ENCODE measurements around the gene GATA5.

DNA sequence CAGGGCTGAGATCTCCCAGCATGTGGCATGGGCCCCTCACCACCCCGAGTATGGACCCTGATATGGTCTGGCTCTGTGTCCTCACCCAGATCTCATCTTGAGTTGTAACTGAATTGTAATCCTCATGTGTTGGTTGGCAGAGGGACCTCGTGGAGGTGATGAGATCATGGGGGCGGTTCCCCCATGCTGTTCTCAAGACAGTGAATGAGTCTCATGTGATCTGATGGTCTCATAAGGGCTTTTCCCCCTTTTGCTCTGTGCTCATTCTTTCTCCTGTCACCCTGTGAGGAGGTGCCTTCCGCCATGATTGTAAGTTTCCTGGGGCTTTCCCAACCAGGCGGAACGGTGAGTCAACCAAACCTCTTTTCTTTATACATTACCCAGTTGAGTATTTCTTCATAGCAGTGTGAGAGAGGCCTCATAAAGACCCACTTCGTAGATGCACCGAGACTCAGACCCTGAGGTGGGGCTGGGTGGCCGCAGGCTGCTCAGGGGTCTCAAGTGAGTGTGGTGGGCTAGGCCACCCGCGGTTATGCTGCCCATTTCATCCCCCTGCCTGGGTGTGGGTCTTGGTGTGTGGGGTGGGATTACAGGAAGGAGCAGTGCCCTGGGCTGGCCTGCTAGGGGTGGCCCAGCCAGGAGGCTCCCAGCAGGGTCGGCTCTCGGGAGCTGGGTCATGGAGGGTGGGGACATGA is 26.2 kb upstream of the GATA5 start:
- TF ChIP-seq HDGF (IDR thresholded peaks at IDR 0.05; ENCODE audit: borderline replicate concordance), result no peak
- no peak for TF ChIP-seq BHLHE40 (IDR thresholded peaks at IDR 0.05; ENCODE audit: borderline replicate concordance)
- TF ChIP-seq SUZ12 (IDR thresholded peaks at IDR 0.05), result no peak
- TF ChIP-seq FOXM1 (IDR thresholded peaks at IDR 0.05; ENCODE audit: borderline replicate concordance), result no peak
- TF ChIP-seq ELF4 (IDR thresholded peaks at IDR 0.05), result no peak
- TF ChIP-seq SP1 (IDR thresholded peaks at IDR 0.05), result no peak
- no peak for TF ChIP-seq FOXK2 (IDR thresholded peaks at IDR 0.05)
- no peak for TF ChIP-seq ARNT (IDR thresholded peaks at IDR 0.05)
- TF ChIP-seq NFRKB (IDR thresholded peaks at IDR 0.05), result no peak
- no peak for TF ChIP-seq TARDBP (IDR thresholded peaks at IDR 0.05)
- TF ChIP-seq CTBP1 (IDR thresholded peaks at IDR 0.05; ENCODE audit: borderline replicate concordance), result no peak
- no peak for TF ChIP-seq L3MBTL2 (conservative IDR thresholded peaks at IDR 0.05)
- TF ChIP-seq LEF1 (IDR thresholded peaks at IDR 0.05; ENCODE audit: borderline replicate concordance), result no peak

All from HEK293T (cell line).